Fibroblast of the aortic adventitia (primary cell): Measurements from ENCODE around the gene ZNF614. TPM values are rescaled to one million over a fixed set of nuclear protein-coding genes. Genes with fewer than 3 reads are reported as not detected.

ENCODE experiments used
- DNase-seq: peaks from one replicate; pipeline ENCODE4 v3.0.0-alpha.2; 2010; ENCODE audit warnings: low read depth
- H3K4me3 ChIP-seq: 2 replicates; pipeline ENCODE4 v1.5.1; 2011; ENCODE audit warnings: low read depth, mild to moderate bottlenecking, control low read depth, low read length, moderate library complexity
- CTCF ChIP-seq: IDR thresholded peaks from 2 replicates; pipeline ENCODE4 v1.5.1; 2011; ENCODE audit warnings: mild to moderate bottlenecking, low read length, control low read depth, inconsistent platforms; ENCODE audit not compliant: insufficient read depth
- total RNA-seq: library from RNA; depleted of rRNA; stranded (reverse); fragments of >200 nt; gene quantifications from 2 replicates; pipeline ENCODE4 v1.2.3, GENCODE V29; 2012; ENCODE audit warnings: low replicate concordance

The ZNF614 gene
- total RNA-seq, 1 donor = 9.9 TPM

- DNase-seq = no peak
- TF ChIP-seq CTCF = no peak
Measured at GRCh38 chr19:52020506-52020905, 7.7 kb downstream of the ZNF614 start.

GRCh38 chr19:52010674-52011073 is 17.5 kb downstream of the ZNF614 start:
- TF ChIP-seq CTCF = no peak
- DNase-seq = no peak
- H3K4me3 ChIP-seq = no peak overlapping the region

More at GRCh38 chr19:52020506-52020905, 7.7 kb downstream of the ZNF614 start:
- H3K4me3 ChIP-seq = no peak overlapping the region

- peak within 1 kb of the TSS; percentile 98 for H3K4me3 ChIP-seq
- DNase-seq = peak; percentile 85
- no peak for TF ChIP-seq CTCF
Measured at GRCh38 chr19:52007806-52008557, 20.2 kb downstream of the ZNF614 start, which contains the start of gene ZNF615. Gene ZNF615 (minus strand): TSS chr19:52008211. CDS start chr19:52003711, 4,500 bp downstream.

- peak overlapping the region; percentile 98 for H3K4me3 ChIP-seq
- peak; percentile 7 for DNase-seq
- TF ChIP-seq CTCF = no peak
Measured at GRCh38 chr19:52007451-52007805, 20.8 kb downstream of the ZNF614 start.

GRCh38 chr19:51994048-51994644 is 34.0 kb downstream of the ZNF614 start:
- DNase-seq = peak; percentile 5
- H3K4me3 ChIP-seq = no peak overlapping the region
- TF ChIP-seq CTCF = no peak

- no peak for DNase-seq
- TF ChIP-seq CTCF = no peak
- no peak overlapping the region for H3K4me3 ChIP-seq
Measured at GRCh38 chr19:51993422-51993821, 34.8 kb downstream of the ZNF614 start.
